Stimulated activated naive CD4-positive, alpha-beta T cell (primary cell): ENCODE data around the gene AIFM1.
A peak's percentile ranks its signal among the peaks of the same experiment; 100 is the strongest.

Source experiments
- DNase-seq, 6 experiments: peaks; one replicate each; lab custom pipeline; 2025; lab: John Stamatoyannopoulos, UW

Gene AIFM1

DNA sequence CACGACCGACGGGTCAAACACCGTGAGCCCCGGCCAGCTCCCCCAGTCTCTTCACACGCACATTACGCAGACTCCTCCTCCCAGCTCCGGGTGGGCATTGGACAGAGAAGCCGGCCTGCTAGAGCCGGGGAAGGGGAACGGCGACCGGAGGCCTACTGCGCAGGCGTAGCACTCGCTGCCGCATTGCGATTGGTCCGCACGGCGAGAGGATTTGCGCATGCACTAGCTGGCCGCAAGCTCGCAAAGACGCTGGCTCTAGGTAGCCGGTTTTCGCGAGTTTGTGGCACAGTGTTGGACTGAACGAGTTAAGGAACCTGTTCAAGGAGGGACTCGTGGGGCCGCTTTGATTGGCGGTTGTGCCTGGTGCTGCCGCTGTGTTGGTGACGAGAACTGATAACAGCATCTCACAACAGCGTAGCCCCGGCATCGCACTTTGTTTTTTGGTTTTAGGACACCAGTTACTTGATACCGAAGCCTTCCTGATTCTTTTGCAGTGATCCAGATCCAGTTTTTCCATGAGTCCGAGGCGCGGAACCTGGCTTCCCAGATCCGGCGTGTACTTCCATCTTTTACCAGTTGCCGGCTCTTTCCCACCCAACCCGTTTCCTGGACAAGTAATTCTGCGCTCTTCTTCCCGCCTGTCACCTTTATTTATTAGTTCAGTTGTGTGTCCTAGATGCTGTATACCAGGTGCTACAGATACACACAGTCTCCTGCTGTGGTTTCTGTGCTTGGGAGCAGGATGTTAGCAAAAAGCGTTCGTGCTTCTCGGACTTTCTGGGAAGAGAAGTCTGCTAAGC is at the start of gene AIFM1:
Gene AIFM1, minus strand, starts transcription at position 139 of the 800 bp plus-strand sequence. CDS start 185 bp downstream, outside the sequence.
- DNase-seq, result peak; percentile 76 to 84 (median 82)

DNA sequence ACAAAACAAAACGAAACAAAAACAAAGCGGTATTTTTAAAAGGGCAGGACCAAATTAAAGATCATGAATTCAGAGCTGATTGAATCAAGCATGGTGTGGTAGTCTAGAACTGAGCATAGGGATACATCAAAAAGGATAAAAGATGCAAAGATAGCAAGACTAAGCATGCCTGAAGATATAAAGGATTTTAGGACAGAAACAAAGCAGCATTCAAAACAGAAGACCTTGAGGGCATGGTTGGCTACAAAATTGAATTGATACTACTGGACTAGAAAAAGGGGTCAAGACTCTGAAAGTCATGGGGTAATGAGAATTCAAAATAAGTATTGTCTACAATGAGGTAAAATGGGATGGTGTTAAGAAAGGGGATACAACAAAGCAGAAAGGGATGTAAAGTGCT is 47.7 kb upstream of the AIFM1 start:
- no peak for DNase-seq

DNA sequence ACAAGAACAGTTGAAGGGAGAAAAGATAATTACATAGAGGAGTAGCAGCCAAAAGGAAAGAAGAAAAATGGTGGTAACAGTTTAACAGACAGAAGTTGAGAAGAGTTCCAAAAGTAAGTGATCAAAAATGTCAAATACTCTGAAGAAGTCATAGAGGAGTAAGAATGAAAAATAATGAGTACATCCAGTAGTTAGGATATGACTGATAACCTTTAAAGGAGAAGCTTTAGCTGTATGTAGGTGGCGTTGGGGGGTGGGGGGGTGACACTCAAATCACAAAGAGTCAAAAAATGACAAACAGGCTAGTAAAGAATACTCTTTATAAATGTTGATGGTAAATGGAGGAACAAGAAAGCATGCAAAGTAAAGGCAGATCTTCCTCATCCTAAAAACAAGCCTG is 46.7 kb upstream of the AIFM1 start:
- DNase-seq, result no peak

DNA sequence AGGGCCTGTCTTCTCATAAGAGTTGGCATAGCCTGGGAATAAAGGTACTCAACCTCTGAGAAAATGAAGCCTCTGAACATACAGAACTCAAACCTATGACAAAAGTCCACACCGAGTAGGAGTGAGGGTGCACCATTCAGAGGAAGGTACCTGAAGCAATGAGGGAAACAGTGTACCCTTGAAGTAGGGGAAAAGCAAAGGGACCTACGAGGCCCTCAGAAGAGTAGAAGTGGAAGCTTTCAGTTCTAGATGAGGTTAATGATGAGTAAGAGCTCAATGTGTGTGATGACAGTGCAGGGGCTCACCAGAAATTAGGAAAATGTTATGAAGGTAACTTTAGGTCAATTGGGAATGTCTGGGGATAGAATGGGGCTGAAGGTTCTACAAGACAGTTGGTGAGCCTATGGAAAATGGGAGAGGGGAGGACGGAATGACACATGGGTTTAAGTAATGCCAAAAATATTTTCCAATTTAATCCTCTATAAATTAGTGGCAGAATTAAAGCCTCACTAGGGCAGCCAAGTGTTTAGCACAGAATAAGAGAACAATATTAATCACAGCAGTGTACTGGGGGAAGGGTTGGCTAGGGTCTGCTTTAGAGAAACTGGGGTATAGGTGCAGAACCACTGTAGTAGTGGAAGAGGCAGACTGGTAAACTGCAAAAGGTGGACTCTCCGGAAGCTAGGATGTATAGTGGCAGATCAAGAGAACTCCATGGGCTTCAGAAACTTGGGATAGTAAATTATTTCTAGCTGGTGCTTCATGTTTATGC is 46.0 kb upstream of the AIFM1 start:
- DNase-seq, result no peak

DNA sequence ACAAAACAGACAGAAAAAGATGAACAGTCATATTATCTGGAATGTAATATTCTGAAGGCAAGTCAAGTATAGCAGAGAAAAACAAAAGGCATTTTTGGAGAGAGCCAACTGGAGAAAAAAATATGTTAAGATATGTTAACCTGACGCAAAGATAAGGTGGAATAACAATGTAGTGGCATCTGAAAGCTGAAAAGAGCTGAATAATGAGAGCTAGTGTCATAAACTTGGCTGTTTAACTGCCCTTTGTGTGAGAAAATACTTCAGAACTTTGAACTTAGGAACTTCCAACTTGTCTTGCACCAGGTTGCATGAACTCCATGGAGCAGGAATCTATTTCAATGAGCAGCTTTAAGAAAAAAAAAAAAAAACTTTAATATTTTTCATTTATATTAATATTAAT is 39.0 kb upstream of the AIFM1 start:
- no peak for DNase-seq

DNA sequence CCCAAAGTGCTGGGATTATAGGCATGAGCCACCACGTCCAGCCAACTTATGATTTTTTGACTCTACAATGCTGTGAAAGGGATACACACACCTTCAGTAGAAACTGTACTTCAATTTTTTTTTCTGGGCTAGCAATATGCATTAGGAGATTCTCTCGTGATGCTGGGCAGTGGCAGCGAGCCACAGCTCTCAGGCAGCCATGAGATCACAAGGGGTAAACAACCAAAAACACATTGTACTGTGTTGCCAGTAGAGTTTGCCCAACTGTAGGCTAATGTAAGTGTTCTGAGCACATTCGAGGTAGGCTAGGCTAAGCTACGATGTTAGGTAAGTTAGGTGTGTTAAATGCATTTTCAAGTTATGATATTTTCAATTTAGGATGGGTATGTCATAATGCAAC is 31.8 kb upstream of the AIFM1 start:
- DNase-seq, result no peak

DNA sequence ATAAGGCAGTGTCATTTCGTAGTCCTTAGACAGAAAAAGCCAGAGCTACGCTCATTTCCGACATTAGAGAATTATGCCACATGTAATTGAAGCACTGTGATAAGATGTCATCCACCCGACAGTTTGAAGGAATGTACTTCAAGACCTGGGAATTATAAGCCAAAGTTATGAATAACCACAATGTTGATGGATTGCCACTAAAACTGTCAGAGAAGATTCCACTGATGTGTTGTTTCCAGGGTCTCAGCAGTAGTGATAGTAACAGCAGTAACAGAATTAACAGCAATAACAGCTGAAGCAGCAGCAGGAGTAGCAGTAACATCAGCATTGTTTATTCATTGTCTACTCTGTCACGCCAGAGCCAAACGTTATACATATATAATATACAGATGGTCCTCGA is 30.8 kb upstream of the AIFM1 start:
- no peak for DNase-seq

DNA sequence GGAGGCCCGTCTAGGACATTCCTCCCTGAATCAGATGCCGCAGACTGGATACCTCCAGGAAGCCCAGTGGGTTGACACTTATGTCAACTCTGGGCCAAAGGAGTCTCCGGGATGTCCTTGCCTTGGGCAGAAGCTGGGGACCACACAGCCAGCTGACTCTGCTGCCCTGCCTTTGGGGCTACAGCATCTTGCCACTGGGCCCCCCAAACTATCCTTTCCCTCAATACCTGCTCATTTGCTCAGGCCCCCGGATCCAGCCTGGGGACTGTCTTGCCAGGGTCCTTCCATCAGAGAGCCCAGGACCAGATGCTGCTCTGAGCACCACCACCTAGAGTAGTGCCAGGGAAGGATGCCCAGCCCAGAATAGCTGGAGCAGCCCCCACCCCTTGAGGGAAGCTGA is 25.2 kb upstream of the AIFM1 start:
- no peak for DNase-seq

DNA sequence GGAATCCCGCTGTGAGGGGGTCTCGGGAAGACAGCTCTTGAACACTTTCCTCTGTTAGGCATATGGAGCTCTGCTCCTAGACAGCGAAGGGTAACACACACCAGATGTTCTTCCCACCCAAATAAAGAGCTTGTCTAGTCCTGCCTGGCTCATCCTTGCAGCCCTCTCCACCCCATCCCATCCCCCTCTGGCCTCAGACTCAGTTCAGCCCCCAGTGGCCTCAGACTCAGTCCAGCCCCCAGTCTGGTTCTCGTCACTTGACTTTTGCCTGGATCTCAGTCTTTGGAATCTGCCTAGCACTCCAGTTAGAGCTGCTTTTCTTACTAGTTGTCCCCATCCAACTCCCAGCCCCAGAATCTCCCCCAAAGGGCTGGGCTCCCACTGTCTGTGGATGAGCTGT is 21.0 kb upstream of the AIFM1 start:
- no peak for DNase-seq

DNA sequence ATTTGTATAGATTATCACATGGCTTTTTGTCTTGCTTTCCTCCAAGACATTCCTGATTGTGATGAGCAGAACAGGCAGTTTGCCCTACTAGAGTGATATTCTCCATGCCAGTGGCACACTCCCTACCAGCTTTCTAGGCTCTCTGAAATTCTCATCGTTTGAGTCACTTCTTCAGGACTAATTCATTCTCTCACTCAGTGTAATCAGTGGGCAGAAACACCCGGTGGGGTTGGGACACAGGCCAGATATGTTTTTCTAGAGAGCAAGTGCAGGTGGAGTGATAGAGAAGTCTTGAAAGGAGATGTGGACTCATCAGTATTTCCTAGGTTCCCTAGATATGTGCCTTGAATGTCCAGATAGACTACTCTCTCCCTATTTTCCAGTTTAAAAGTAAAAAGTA is 19.2 kb upstream of the AIFM1 start:
- no peak for DNase-seq

DNA sequence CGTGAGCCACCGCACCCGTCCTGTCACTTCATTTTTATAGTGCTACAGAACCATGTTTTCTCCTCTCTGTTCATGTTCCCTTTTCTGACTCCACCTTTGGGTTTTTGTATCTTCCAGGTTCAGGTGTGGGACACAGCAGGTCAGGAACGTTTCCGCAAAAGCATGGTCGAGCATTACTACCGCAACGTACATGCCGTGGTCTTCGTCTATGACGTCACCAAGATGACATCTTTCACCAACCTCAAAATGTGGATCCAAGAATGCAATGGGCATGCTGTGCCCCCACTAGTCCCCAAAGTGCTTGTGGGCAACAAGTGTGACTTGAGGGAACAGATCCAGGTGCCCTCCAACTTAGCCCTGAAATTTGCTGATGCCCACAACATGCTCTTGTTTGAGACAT is 18.5 kb upstream of the AIFM1 start:
- peak in 1 of 6 experiments; percentile 20 for DNase-seq

DNA sequence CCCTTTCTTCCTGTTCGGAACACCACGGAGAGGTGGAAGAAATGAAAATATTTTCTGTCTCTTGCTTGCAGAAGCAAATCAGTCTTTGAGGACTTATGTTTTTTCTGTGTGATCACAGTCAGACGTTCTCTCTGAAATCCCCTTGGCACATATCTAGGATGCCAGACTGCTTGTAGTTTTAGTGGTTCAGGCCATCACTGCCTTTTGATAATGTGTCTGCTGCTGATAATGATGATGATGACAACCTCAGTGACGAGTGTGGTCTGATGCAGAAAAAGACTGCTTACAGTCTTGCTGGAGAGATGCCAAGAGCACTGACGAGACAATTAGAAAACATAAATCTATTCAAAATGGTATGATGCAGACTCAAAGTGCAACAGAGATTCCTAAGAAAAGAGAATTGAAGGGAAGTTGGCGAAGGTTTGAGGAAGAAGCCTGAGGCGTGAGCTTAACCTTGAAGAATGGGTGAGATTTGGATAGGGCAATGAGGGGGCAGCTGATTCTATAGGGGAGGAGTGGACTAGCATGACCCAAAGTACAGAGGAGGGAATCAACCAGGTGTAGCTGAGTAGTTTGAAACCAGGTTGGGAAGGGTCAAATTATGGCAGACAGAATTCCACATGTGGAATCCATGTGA is 14.1 kb upstream of the AIFM1 start:
- peak in 3 of 6 experiments; percentile 4 to 30 (median 12) for DNase-seq

DNA sequence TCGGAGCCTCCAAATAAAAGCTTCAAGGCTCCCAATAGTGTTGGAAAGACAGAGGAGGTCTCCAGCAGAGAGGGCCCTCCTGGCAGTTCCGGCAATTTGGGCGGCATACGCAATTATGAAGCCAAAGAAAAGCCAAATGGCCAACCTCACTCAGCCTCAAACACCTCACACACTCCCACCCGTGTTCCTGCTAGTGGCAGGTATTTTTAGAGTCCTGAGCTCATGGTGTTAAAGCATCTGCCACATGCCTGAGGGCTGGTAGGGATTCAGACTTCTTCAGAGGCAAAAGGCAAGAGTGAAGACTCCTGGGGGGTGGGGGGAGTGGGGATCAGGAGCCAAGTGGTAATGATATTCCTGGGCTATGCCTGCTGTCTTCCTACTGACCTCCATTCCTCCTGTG is 13.5 kb upstream of the AIFM1 start:
- no peak for DNase-seq

DNA sequence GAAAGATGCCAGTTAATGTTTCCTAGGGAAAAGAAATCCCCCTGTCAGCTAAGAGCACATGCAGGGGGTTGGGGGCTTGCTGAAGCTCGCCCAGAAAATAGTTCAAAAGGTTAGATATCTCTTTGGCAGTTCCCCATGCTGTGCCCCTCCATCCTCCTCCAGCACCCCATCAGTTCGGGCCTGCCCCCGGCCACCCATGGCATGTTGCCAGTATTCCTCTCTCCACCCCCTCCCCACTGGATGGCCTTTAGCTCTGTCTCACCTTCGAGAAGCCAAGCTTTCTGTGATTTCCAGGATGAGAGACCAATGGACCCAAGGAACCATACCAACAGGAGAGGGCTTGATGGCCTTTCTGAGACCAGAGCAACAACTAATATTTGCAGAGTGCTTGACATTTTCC is 11.3 kb upstream of the AIFM1 start:
- DNase-seq, result no peak

DNA sequence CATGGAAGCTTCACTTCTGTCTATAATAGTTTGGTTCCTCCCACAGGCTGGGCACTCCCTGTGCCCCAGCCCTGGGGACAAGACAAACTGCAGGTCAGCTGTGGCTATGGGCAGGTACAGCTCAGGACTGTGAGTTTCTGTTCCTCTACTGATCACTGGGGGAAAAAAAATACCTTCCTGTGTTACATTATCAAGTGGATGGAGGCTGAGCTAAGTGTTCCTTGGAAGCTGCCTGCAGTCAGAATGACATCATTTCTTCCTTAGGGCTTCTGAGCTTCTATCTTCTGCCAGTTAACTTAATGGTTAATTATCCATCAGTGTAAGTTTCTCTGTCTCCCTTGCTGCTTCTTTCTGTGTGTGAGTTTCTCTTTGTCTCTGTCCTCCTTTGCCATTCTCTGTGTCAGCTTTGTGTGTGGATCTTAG is 10.7 kb upstream of the AIFM1 start:
- no peak for DNase-seq

DNA sequence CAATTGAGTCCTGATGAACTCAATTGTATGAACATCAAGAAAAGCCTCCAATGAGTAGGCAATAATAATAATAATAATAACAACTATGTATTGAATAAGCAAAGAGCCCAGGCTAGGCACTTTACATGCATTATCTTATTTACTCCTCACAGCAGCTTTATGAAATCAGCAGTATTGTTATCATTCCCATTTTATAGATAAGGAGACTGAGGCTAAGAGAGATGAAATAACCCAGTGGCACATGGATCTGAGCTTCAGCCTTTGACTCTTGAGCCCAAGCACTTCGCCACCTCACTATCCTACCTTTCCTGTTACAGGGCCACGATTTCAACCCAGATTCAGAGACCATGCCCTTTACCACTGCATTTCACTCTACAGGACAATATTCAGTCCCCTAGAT is 9.3 kb upstream of the AIFM1 start:
- DNase-seq, result no peak

DNA sequence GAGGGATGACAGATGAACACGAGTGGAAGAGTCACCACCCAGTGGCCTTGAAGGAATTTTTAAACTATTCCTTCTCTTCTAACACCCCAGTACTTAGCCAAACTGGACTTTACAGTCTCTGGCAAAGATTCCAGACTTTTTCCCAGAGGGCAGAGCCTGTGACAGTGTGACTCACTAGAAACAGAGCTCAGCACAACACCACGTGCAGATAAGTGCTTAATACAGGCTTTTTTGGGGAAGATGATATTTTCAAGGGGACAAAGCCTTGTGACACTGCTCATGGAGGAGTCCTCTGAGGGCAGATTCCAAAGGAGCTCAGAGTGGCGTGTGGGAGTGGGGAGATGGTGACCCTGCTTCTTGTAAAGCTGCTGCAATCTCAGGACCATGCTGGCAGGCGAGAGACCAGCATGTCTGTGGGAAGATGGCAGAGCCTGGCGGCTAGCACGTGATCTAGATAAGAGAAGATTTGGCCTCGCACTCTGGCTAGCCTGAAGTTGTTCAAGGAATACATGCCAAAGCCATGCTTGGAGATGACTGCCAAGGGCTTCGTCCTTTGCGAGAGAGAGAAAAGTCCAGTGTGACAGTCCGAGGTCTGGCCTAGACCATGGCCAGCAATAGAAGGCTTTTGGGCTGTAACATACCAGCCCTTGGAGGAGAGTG is 8.5 kb upstream of the AIFM1 start:
- DNase-seq, result no peak

DNA sequence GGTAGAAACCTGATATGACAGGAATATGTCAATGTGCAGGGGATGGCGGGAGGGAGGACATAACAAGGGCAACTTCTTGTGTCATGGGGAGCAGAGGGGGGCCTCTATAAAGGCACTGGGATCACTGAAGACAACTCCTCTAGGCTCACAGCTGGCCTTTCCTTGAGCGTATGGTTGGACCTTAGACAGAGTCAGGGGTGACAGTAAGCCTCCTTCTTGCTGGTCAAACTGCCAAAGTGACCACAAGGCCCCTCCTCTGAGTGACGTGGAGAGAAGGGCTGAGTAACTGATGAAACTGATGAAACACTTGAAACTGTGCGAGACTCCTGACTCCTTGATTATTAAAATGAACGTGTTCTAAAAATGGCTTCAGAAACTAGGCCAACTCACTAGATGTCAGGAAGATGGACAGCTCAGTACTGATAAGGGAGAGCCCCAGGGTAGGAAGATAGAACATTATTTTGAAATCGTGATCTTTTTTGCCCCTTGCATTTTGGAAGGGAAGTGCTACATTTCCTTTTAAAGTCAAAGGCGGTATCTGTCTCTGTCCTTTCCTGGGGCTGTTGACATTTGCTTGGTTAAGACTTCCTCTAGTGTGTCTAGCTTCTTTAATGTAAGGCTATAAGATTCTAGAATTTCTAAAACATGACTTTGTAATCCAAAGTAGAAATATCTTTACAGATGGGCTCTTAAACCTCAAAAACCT is 7.7 kb upstream of the AIFM1 start:
- peak in 1 of 6 experiments; percentile 2 for DNase-seq

DNA sequence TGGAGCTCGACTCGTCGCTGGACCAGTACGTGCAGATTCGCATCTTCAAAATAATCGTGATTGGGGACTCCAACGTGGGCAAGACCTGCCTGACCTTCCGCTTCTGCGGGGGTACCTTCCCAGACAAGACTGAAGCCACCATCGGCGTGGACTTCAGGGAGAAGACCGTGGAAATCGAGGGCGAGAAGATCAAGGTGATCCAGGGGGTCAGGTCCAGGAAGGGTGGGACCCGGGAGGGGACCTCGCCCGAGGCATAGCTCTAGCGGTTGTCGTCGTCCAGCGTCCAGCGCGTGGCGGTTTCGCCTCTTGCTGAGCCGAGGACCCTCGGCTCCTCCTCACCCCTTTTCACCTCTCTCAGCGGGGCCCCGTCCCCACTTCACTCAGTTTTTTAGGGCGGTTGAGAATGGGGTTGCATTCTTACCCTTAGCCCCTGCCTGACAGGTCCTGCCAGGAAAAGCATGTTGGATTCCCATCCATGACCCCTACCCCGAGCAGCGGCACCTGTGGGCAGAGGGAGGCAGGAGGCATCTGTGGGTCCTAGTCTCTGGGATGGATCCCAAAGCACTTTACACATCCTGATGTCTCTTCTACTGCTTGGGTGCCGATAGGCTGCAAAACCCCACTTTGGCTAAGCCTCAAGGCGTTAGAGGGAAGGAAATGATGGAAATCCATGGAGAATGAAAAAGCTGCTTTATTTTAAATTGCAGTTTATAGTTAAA is 6.6 kb upstream of the AIFM1 start:
- DNase-seq, result peak in 1 of 6 experiments; percentile 35

DNA sequence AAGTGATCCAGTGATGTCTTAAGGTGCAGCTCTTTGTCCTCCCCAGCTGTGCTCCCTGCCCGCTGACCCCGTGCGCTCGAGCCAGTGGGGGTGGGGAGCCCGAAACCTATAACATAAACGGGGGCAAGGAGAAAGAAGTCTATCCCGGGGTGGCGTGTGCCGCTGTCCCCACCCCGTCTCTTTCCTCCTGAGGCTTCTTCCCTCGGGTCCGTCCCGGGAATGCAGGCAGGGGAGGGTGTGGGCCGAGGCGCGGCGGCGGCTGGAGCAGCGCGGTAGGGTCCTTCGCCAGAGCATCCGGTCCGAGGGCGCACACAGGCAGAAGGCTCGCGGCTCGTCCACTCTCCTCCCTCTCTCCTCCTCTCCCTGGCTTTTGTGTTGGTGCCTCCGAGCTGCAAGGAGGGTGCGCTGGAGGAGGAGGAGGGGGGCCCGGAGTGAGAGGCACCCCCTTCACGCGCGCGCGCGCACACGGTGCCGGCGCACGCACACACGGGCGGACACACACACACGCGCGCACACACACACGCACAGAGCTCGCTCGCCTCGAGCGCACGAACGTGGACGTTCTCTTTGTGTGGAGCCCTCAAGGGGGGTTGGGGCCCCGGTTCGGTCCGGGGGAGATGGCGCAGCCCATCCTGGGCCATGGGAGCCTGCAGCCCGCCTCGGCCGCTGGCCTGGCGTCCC is 5.9 kb upstream of the AIFM1 start, which contains the start of gene RAB33A:
Gene RAB33A, plus strand, starts transcription at position 517 of the 681 bp plus-strand sequence. Its CDS starts 101 bp downstream, at position 618.
- peak; percentile 13 to 55 (median 26) for DNase-seq
